Embryonic facial prominence (tissue), 1 donor: ENCODE measurements around the gene DCTN1.
A peak's percentile ranks its signal among the peaks of the same experiment; 100 is the strongest.
"Not testable (repeated sequence)": the region's sequence is repeated elsewhere in the genome, so short reads cannot be mapped to it uniquely, and the experiment has no call there.

ENCODE experiments used
- DNase-seq: peaks from one replicate; pipeline ENCODE4 v3.0.0-alpha.2; 2016; ENCODE audit errors: extremely low spot score

Gene DCTN1

GRCh38 chr2:74379851-74380789 is at the start of gene DCTN1:
Gene DCTN1 (minus strand): TSS chr2:74380311. CDS start chr2:74380037, 274 bp downstream.
- no peak for DNase-seq

- DNase-seq: no peak
These were observed 48.6 kb upstream of the DCTN1 start for GRCh38 chr2:74428675-74429074.

- DNase-seq: no peak
These were observed 47.4 kb upstream of the DCTN1 start for GRCh38 chr2:74427551-74427950.

- no peak for DNase-seq
These were observed 46.2 kb upstream of the DCTN1 start for GRCh38 chr2:74426181-74426758.

- DNase-seq: no peak
These were observed 45.4 kb upstream of the DCTN1 start for GRCh38 chr2:74425523-74425922.

GRCh38 chr2:74424995-74425406 is 44.9 kb upstream of the DCTN1 start:
- no peak for DNase-seq

GRCh38 chr2:74424139-74424992 is 44.3 kb upstream of the DCTN1 start:
- DNase-seq: no peak

- no peak for DNase-seq
These were observed 43.4 kb upstream of the DCTN1 start for GRCh38 chr2:74423231-74424095.

- peak; percentile 42 for DNase-seq
These were observed 41.2 kb upstream of the DCTN1 start, which contains the start of the genes C2orf81 and WDR54 for GRCh38 chr2:74421221-74421870. Gene C2orf81 (minus strand): TSS chr2:74421619. CDS start chr2:74421560, 59 bp downstream. Gene WDR54 (plus strand): TSS chr2:74421730. CDS start chr2:74422154, 424 bp downstream.

GRCh38 chr2:74420443-74421103 is 40.5 kb upstream of the DCTN1 start:
- not testable (repeated sequence) for DNase-seq

GRCh38 chr2:74420006-74420405 is 39.9 kb upstream of the DCTN1 start:
- no peak for DNase-seq

GRCh38 chr2:74419345-74419744 is 39.2 kb upstream of the DCTN1 start:
- DNase-seq: no peak

- DNase-seq: no peak
These were observed 38.2 kb upstream of the DCTN1 start for GRCh38 chr2:74418312-74418711.

- no peak for DNase-seq
These were observed 37.7 kb upstream of the DCTN1 start for GRCh38 chr2:74417763-74418162.

GRCh38 chr2:74417197-74417596 is 37.1 kb upstream of the DCTN1 start:
- DNase-seq: no peak

- DNase-seq: no peak
These were observed 36.7 kb upstream of the DCTN1 start for GRCh38 chr2:74416778-74417177.

GRCh38 chr2:74415762-74416395 is 35.8 kb upstream of the DCTN1 start:
- DNase-seq: no peak

GRCh38 chr2:74414881-74415761 is 35.0 kb upstream of the DCTN1 start:
- DNase-seq: no peak
